Measurements from ENCODE around the gene FBXL5. TPM values are rescaled to one million over a fixed set of nuclear protein-coding genes. Genes with fewer than 3 reads are reported as not detected.

Gene FBXL5
- total RNA-seq, 2 experiments from 2014 or later: 43.5 to 102 TPM

DNA sequence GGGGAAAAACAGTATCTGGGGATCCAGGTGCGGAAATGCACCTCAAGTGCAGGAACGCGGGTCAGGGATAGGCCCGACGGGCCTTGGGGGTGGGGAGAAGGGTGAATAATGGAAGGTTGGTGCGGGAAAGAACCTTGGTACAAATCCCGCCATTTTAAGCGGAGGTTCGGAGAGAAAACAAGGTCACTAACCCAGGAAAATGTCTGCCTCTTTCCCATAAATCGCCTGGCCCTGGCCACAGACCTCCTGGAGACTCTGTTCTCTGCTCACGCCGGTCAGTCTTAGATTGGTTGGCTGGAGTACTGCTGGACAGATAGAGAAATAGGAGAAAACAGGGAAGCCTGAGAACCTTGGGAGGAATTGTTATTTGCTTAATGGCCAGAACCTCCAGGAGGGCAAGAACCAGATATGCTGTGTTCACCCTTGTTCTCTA, 897 bp upstream of the FBXL5 start:
- peaks cover 42% of the 10 kb centered on the region for H3K4me1 ChIP-seq (ENCODE audit: insufficient read depth, low read length, poor library complexity, severe bottlenecking)
- no peaks in the 10 kb centered on the region; the same call in 1 of the 2 replicates for H4K20me1 ChIP-seq (ENCODE audit: insufficient read depth, low read length)
- no peaks in the 10 kb centered on the region for H3K9me2 ChIP-seq (ENCODE audit: insufficient read depth, low read length)
- H3K27ac ChIP-seq (ENCODE audit: low read depth, low read length, poor library complexity, severe bottlenecking): no peak overlapping the region
- ChIA-PET POLR2A (interaction anchor here (0.9 to 7.1 kb wide), 7 partner anchors 8 to 26 kb away, joined by 3 to 67 read pairs (median 11); partner anchors contain the start of gene FAM200B), CTCF (ENCODE audit: unreplicated experiment) (no interaction called here)
- BruUV-seq (replicated peaks): no TSS peak
- H2AFZ ChIP-seq (ENCODE audit: low read length): peak overlapping the region; percentile 87
- DNase-seq (ENCODE audit: low spot score): no peak
- TF ChIP-seq EZH2phosphoT487 (IDR thresholded peaks at IDR 0.05; ENCODE audit: borderline replicate concordance, low read depth, low read length): no peak
- TF ChIP-seq, protein P1, sequence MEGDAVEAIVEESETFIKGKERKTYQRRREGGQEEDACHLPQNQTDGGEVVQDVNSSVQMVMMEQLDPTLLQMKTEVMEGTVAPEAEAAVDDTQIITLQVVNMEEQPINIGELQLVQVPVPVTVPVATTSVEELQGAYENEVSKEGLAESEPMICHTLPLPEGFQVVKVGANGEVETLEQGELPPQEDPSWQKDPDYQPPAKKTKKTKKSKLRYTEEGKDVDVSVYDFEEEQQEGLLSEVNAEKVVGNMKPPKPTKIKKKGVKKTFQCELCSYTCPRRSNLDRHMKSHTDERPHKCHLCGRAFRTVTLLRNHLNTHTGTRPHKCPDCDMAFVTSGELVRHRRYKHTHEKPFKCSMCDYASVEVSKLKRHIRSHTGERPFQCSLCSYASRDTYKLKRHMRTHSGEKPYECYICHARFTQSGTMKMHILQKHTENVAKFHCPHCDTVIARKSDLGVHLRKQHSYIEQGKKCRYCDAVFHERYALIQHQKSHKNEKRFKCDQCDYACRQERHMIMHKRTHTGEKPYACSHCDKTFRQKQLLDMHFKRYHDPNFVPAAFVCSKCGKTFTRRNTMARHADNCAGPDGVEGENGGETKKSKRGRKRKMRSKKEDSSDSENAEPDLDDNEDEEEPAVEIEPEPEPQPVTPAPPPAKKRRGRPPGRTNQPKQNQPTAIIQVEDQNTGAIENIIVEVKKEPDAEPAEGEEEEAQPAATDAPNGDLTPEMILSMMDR (conservative IDR thresholded peaks at IDR 0.05; ENCODE audit: low read length): no peak
- H3K4me3 ChIP-seq (ENCODE audit: low read depth, low read length, poor library complexity, severe bottlenecking): peak overlapping the region; percentile 92
- no peaks in the 10 kb centered on the region for H3K9me3 ChIP-seq (ENCODE audit: low read length)
- peaks cover 36% of the 10 kb centered on the region for H3K79me2 ChIP-seq (ENCODE audit: insufficient read depth, low read depth, low read length)
- peak overlapping the region; percentile 78 for H3K4me2 ChIP-seq (ENCODE audit: low read length)
- intact Hi-C loops (cut with micrococcal nuclease; ENCODE audit: unreplicated experiment): loop anchor here (10.0 kb wide), 1 partner anchor 569 kb away; the partner anchor contains the start of gene TAPT1
- peaks cover 14% of the 10 kb centered on the region; the same call in 1 of the 2 replicates for H3K36me3 ChIP-seq (ENCODE audit: insufficient read depth, low read length)

DNA sequence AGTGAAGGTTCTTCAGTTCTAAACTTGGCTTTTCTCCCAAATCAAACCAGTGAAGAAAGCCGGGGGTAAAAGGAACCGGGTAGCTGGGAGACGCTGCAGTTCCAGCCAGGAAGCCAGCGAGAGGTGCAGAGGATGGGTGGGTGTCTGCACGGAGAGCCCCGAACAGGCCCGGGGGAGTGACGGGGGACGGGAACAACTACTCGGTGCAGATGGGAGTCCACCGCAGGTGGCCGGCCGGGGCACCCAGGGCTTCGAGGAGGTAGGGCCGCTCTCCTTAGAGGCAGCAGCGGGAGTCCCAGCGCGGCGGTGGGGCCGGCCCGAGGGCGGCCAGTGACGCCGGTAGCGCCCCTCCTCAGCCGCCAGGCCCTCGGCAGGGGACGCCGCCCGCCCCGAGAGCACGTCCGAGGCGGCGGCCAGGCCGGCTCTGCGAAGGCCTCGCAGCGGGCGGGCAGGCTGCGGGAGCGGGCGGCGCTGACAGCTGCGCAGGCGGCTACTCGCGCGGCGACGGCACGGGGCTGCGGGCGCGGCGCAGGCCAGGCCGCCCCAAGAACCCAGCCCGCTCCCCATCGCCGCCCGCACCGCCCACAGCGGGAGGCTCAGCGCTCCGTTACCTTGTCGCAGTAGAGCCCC, 449 bp downstream of the FBXL5 start:
- ChIA-PET CTCF (ENCODE audit: unreplicated experiment) (no interaction called here), POLR2A (interaction anchor here (0.9 to 7.1 kb wide), 11 partner anchors 11 to 457 kb away, joined by 3 to 67 read pairs (median 4); partner anchors contain the start of gene FAM200B)
- DNase-seq (ENCODE audit: low spot score): peak; percentile 62
- H3K9me2 ChIP-seq (ENCODE audit: insufficient read depth, low read length): no peaks in the 10 kb centered on the region
- peaks cover 52% of the 10 kb centered on the region for H3K4me1 ChIP-seq (ENCODE audit: insufficient read depth, low read length, poor library complexity, severe bottlenecking)
- peak overlapping the region; percentile 68 for H3K27ac ChIP-seq (ENCODE audit: low read depth, low read length, poor library complexity, severe bottlenecking)
- no peaks in the 10 kb centered on the region; the same call in 1 of the 2 replicates for H4K20me1 ChIP-seq (ENCODE audit: insufficient read depth, low read length)
- H3K36me3 ChIP-seq (ENCODE audit: insufficient read depth, low read length): peaks cover 14% of the 10 kb centered on the region; the same call in 1 of the 2 replicates
- intact Hi-C loops (cut with micrococcal nuclease; ENCODE audit: unreplicated experiment): loop anchor here (1.0 to 10.0 kb wide), 6 partner anchors 27 to 652 kb away; partner anchors contain the start of genes CPEB2, FAM200B and TAPT1
- BruUV-seq (replicated peaks): no TSS peak
- H3K4me3 ChIP-seq (ENCODE audit: low read depth, low read length, poor library complexity, severe bottlenecking): peak overlapping the region; percentile 92
- H2AFZ ChIP-seq (ENCODE audit: low read length): peak overlapping the region; percentile 70
- no peaks in the 10 kb centered on the region for H3K9me3 ChIP-seq (ENCODE audit: low read length)
- TF ChIP-seq EZH2phosphoT487 (IDR thresholded peaks at IDR 0.05; ENCODE audit: borderline replicate concordance, low read depth, low read length): no peak
- TF ChIP-seq, protein P1 (conservative IDR thresholded peaks at IDR 0.05; ENCODE audit: low read length): 0 out of 2 replicates have a peak, but pooled peaks have one; percentile 12
- peaks cover 49% of the 10 kb centered on the region for H3K79me2 ChIP-seq (ENCODE audit: insufficient read depth, low read depth, low read length)
- H3K4me2 ChIP-seq (ENCODE audit: low read length): peak overlapping the region; percentile 100
